ENCODE results near the gene MAML2. TPM values are rescaled to one million over a fixed set of nuclear protein-coding genes. Genes with fewer than 3 reads are reported as not detected.

The MAML2 gene
- total RNA-seq, 4 donors from 2014 or later = 4.7 to 21.7 (median 7.3) TPM

DNA sequence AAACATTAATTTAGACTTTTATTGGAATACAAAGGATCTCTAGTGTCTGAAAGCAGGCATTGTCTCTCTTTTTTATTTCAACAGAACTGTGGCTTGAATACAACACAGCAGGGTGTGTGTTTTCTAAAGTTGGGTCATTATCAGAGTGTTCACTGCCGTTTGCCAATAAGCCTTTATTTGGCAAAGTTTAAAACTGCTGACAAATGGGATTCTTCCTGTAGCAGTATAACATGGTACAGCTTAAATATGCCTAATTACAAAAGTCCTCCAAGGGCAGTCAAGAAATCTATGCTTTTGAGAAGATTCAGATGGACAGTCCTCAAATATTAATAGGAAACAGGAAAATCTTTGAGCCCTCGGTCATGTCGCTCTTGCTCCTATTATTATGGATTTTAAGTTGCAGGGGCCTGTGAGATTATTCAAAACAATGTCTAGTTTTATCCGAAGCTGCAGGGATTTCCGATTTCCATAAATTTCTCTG, 199.9 kb downstream of the MAML2 start:
- Histone ChIP-seq H3K27me3 (no peaks in the 10 kb centered on the region), H3K9me3 (no peaks in the 10 kb centered on the region), H3K27ac (peak overlapping the region in 1 of 4 donors; percentile 27), H3K4me3 (no peak overlapping the region), H3K36me3 (peaks cover 0 to 4% (median 0%) of the 10 kb centered on the region in 3 donors), H3K4me1 (peaks cover 0 to 41% (median 4%) of the 10 kb centered on the region in 3 donors)
- DNase-seq = no peak
- intact Hi-C loops (cut with DNase I) = no loop called here
- TF ChIP-seq POLR2A (IDR thresholded peaks at IDR 0.05) = no peak
- TF ChIP-seq, protein P1, sequence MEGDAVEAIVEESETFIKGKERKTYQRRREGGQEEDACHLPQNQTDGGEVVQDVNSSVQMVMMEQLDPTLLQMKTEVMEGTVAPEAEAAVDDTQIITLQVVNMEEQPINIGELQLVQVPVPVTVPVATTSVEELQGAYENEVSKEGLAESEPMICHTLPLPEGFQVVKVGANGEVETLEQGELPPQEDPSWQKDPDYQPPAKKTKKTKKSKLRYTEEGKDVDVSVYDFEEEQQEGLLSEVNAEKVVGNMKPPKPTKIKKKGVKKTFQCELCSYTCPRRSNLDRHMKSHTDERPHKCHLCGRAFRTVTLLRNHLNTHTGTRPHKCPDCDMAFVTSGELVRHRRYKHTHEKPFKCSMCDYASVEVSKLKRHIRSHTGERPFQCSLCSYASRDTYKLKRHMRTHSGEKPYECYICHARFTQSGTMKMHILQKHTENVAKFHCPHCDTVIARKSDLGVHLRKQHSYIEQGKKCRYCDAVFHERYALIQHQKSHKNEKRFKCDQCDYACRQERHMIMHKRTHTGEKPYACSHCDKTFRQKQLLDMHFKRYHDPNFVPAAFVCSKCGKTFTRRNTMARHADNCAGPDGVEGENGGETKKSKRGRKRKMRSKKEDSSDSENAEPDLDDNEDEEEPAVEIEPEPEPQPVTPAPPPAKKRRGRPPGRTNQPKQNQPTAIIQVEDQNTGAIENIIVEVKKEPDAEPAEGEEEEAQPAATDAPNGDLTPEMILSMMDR (IDR thresholded peaks at IDR 0.05) = no peak
- 43 to 69% methylated on average over 5 of the region's 5 CpGs for WGBS, 2 donors

DNA sequence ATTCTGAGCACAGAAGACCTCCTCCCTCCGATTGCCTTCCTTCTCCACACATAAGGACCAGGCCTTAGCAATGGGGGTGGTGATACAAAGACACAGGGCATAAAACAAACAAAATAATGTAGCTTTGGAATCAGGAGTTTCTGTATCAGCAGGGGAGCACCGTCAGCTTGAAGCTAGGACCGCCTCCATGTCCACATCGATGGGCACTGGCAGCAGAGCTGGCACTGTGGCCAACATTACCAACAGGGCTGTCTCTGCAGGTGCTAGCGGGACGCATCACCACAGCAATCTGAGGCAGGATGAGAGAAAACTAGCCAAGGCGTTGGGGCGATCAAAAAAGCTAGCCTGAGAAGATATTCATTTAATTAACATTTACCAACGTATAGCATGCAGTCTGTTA, 201.4 kb downstream of the MAML2 start:
- 89 to 97% methylated on average over 9 of the region's 9 CpGs for WGBS, 2 donors
- no peaks in the 10 kb centered on the region for H3K27me3 ChIP-seq
- no peaks in the 10 kb centered on the region for H3K9me3 ChIP-seq
- H3K4me3 ChIP-seq = no peak overlapping the region
- no peak for TF ChIP-seq POLR2A (IDR thresholded peaks at IDR 0.05)
- TF ChIP-seq, protein P1 (IDR thresholded peaks at IDR 0.05) = no peak
- DNase-seq = no peak
- H3K27ac ChIP-seq = no peak overlapping the region
- intact Hi-C loops (cut with DNase I) = no loop called here
- H3K4me1 ChIP-seq = peaks cover 0 to 39% (median 4%) of the 10 kb centered on the region in 3 donors
- peaks cover 0 to 4% (median 0%) of the 10 kb centered on the region in 3 donors for H3K36me3 ChIP-seq

DNA sequence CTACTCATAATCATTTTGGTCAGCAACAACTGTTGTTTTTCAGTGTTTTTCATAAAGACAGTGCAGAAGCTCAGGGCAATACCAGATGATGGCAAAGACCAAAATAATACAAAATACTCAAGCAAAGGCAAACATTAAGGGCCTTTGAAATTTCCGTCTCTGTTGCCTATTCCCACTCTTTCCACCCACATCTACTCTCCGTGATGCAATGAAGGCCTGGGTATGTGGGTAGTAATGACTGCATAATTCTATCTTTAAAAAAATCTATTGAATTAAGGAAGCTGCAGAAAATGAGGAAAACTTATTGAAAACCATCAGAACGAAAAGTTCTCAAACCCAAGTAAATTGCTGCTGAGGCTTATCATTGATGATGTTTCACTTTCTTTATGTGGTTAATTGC, 203.3 kb downstream of the MAML2 start:
- peaks cover 0 to 37% (median 6%) of the 10 kb centered on the region in 3 donors for H3K4me1 ChIP-seq
- TF ChIP-seq POLR2A (IDR thresholded peaks at IDR 0.05) = no peak
- TF ChIP-seq, protein P1 (IDR thresholded peaks at IDR 0.05) = no peak
- peaks cover 0 to 4% (median 0%) of the 10 kb centered on the region in 3 donors for H3K36me3 ChIP-seq
- H3K9me3 ChIP-seq = no peaks in the 10 kb centered on the region
- no peak for DNase-seq
- 82 to 89% methylated on average over 3 of the region's 3 CpGs for WGBS, 2 donors
- no peak overlapping the region for H3K4me3 ChIP-seq
- no peak overlapping the region for H3K27ac ChIP-seq
- H3K27me3 ChIP-seq = no peaks in the 10 kb centered on the region
- intact Hi-C loops (cut with DNase I) = no loop called here

DNA sequence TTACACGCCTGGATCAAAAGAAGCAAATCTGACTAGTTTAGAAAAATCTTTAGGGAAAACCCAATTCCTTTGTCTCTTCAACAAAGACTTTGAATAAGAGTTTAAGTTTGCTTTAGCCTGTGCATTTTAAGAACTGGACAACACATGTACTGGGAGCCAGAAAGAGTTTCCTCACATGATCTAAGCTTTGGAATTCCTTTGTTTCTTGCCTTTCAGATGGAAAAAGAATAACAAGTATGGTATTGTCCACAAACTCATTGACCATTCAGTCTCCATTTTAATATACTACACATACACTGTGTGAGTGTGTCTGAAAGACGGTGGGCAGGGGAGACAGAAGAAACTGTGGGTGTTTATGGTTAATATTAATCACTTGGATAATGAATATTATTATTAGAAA, 205.6 kb downstream of the MAML2 start:
- H3K9me3 ChIP-seq = no peaks in the 10 kb centered on the region
- TF ChIP-seq, protein P1 (IDR thresholded peaks at IDR 0.05) = no peak
- TF ChIP-seq POLR2A (IDR thresholded peaks at IDR 0.05) = no peak
- H3K27ac ChIP-seq = no peak overlapping the region
- H3K36me3 ChIP-seq = peaks cover 0 to 4% (median 0%) of the 10 kb centered on the region in 3 donors
- no peak for DNase-seq
- WGBS, 2 donors = 54 to 59% methylated on average over 2 of the region's 2 CpGs
- peaks cover 0 to 32% (median 4%) of the 10 kb centered on the region in 3 donors for H3K4me1 ChIP-seq
- H3K27me3 ChIP-seq = no peaks in the 10 kb centered on the region
- intact Hi-C loops (cut with DNase I) = no loop called here
- no peak overlapping the region for H3K4me3 ChIP-seq

DNA sequence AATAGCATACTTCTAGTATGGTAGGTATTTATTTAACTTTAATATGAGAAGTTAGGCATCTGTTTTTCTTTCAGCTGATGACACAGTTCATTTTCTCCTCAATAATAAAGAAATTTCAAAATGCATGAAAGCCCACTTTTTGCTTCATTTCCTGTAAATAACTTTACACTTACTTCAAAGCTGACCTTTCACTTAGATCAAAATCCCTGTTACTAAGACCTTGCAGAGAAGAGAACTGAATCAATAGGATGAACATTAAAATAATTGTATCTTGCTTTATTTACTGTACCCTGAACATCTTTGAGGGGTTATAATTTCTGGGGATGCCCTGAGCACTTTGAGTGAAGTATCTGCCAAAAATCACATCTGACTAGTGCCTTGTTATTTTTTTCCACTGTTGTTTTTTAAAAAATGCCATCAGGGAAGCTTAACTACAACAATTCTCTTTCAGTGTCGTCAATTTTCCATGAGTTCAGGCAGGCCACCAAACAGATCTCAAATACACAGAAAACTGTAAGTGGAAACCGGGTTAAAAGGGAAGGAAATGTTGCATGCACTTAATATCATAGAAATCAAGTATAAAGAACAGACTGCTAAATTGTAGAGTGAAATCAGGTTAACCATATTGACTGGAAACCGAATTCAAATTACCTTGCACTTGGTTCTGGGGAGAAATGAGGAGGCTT, 206.2 kb downstream of the MAML2 start:
- WGBS, 2 donors = 41 to 49% methylated on average over 3 of the region's 3 CpGs
- no peak for DNase-seq
- no peak for TF ChIP-seq POLR2A (IDR thresholded peaks at IDR 0.05)
- TF ChIP-seq, protein P1 (IDR thresholded peaks at IDR 0.05) = no peak
- Histone ChIP-seq H3K27ac (no peak overlapping the region), H3K4me3 (no peak overlapping the region), H3K4me1 (peaks cover 0 to 34% (median 4%) of the 10 kb centered on the region in 3 donors), H3K27me3 (no peaks in the 10 kb centered on the region), H3K36me3 (peaks cover 0 to 3% (median 0%) of the 10 kb centered on the region in 3 donors), H3K9me3 (no peaks in the 10 kb centered on the region)
- intact Hi-C loops (cut with DNase I) = no loop called here

Data from esophagus squamous epithelium (tissue), 5 donors.